Astrocyte of the cerebellum (primary cell): Measurements from ENCODE around the gene KRT2.

ENCODE experiments used
- DNase-seq: peaks from one replicate; pipeline ENCODE4 v3.0.0-alpha.2; 2011; ENCODE audit warnings: low read depth
- H3K4me3 ChIP-seq: 2 replicates; pipeline ENCODE4 v1.5.1; 2011; ENCODE audit warnings: mild to moderate bottlenecking, low read depth, low read length, moderate library complexity
- CTCF ChIP-seq: IDR thresholded peaks from 2 replicates; pipeline ENCODE4 v1.5.1; 2012; ENCODE audit warnings: low read length, low read depth, moderate library complexity, mild to moderate bottlenecking; ENCODE audit errors: missing control alignments
- in situ Hi-C: cut with HindIII; loops from 2 replicates; pipeline ENCODE4 v1.10.0; 2017; ENCODE audit warnings: low sequenced_read_pairs

KRT2 gene

GRCh38 chr12:52696588-52696987 lies 44.6 kb upstream of the KRT2 start:
- in situ Hi-C loops: no loop called here
- TF ChIP-seq CTCF: no peak
- H3K4me3 ChIP-seq: no peak overlapping the region
- DNase-seq: no peak

GRCh38 chr12:52695039-52695438 lies 43.0 kb upstream of the KRT2 start:
- in situ Hi-C loops: no loop called here
- DNase-seq: no peak
- H3K4me3 ChIP-seq: no peak overlapping the region
- TF ChIP-seq CTCF: no peak

GRCh38 chr12:52694151-52694550 lies 42.1 kb upstream of the KRT2 start:
- H3K4me3 ChIP-seq: no peak overlapping the region
- no peak for TF ChIP-seq CTCF
- in situ Hi-C loops: no loop called here
- DNase-seq: no peak

- no peak for DNase-seq
- TF ChIP-seq CTCF: no peak
- in situ Hi-C loops: no loop called here
- H3K4me3 ChIP-seq: no peak overlapping the region
Observed at GRCh38 chr12:52693261-52693660, 41.2 kb upstream of the KRT2 start.

- in situ Hi-C loops: no loop called here
- no peak for DNase-seq
- no peak for TF ChIP-seq CTCF
- H3K4me3 ChIP-seq: no peak overlapping the region
Observed at GRCh38 chr12:52692254-52692653, 40.2 kb upstream of the KRT2 start.

- H3K4me3 ChIP-seq: no peak overlapping the region
- no peak for DNase-seq
- TF ChIP-seq CTCF: no peak
- in situ Hi-C loops: no loop called here
Observed at GRCh38 chr12:52691841-52692150, 39.8 kb upstream of the KRT2 start.

- in situ Hi-C loops: no loop called here
- DNase-seq: no peak
- H3K4me3 ChIP-seq: no peak overlapping the region
- TF ChIP-seq CTCF: no peak
Observed at GRCh38 chr12:52691076-52691840, 39.2 kb upstream of the KRT2 start.
